Activated effector memory CD4-positive, alpha-beta T cell treated with Interleukin-2 at 50 U/mL for 16 hours (primary cell): ENCODE data around the gene TMEM82.

ENCODE experiments used
- DNase-seq: peaks from one replicate; pipeline ENCODE4 v3.0.0-alpha.2; 2020

Gene TMEM82

GRCh38 chr1:15722411-15722810 is 19.9 kb upstream of the TMEM82 start:
- DNase-seq: no peak

- DNase-seq: no peak
Observed at GRCh38 chr1:15722836-15723532, 19.3 kb upstream of the TMEM82 start.

DNA sequence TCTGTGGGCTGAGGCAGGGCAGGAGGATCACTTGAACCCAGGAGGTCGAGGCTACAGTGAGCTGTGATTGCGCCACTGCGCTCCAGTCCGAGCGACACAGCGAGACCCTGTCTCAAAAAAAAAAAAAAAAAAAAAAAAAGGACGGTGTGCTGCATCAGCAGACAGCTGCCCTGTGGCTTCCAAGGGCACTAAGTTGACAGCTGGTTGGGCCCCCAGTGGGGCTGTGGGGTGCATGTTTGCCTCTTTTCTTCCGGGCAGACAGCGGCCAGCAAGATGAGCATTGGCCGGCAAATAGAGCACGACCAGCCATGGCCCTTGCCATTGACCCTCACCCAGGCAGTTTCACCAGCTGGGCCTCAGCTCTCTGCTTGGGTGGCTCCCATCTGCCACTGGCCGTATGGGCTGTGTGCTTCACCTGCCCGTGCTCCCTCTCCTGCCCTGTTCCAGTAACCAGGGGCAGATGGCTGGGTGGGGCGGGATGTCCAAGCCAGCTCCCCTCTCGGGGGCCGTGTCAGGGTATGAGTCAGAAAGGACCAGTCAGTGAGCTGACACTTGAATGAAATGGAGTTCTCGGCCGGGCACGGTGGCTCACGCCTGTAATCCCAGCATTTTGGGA is 18.6 kb upstream of the TMEM82 start:
- no peak for DNase-seq

DNA sequence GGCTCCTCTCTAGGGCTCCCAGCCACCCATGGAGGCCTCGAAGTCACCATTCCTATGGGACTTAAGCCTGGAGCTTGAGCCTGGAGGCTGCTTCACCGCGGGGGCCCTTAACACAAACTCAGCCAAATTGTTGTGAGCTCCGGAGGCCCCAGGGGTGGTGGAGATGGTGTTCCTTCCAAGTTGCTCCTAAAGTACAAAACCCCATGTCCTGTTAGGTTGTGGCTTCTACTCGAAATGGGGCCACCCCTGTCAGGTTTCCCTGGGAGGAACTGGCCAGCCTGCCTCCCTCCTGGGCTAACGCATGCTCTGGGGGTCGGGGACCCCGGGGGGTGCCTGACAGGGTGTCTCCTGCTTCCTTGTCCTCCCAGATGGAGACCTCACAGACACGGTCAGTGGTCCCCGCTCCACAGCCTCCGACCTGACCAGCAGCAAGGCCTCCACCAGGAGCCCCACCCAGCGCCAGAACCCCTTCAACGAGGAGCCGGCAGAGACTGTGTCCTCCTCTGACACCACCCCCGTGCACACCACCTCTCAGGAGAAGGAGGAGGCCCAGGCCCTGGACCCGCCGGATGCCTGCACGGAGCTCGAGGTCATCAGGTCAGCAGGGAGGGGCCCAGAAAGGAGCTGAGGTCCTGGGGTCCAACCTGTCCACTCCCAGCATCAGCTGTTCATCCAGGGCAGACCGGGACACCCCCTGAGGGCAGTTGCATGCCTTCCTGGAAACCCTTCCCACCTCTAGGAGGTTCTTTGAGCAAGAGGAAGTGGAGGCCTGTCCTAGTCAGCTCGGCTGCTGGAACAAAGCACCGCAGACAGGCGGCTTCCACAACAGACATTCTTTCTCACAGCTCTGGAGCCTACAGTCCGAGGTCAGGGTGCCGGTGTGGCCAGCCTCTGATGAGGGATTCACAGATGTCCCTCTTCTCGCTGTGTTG is 17.1 kb upstream of the TMEM82 start:
- no peak for DNase-seq

DNA sequence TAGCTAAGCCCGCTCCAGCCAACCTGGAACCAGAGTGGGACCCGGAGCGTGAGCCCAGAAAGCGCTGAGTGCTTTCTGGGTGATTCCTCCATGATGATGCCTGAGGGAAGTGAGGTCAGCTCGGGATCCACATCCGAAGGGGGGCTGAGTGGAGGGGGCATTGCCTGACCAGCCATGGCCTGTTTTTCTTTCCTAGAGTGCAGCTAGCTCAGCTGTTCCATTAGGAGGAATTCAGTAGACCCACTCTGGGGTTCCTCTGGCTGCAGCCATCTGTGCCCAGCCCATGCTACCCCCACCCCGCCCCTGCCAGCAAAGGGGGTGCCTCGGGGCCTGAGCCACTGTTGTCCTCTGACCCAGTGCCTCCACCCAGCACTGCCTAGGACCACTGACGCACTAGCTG is 15.8 kb upstream of the TMEM82 start:
- DNase-seq: no peak

DNA sequence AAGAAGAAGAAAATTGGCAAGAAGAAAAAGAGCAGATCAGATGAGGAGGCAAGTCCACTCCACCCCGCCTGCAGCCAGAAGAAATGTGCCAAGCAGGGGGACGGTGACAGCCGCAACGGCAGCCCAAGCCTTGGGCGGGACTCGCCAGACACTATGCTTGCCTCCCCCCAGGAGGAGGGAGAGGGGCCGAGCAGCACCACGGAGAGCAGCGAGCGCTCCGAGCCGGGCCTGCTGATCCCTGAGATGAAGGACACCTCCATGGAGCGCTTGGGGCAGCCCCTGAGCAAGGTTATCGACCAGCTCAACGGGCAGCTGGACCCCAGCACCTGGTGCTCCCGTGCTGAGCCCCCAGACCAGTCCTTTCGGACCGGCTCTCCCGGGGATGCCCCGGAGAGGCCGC is 15.3 kb upstream of the TMEM82 start:
- no peak for DNase-seq

DNA sequence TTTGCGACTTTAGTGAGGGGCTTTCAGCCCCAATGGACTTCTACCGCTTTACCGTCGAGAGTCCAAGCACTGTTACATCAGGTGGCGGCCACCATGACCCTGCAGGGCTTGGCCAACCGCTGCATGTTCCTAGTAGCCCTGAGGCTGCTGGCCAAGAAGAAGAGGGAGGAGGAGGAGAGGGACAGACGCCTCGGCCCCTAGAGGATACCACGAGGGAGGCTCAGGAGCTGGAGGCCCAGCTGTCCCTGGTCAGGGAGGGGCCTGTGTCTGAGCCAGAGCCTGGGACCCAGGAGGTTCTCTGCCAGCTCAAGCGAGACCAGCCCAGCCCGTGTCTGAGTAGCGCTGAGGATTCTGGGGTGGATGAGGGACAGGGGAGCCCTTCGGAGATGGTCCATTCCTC is 14.9 kb upstream of the TMEM82 start:
- no peak for DNase-seq

DNA sequence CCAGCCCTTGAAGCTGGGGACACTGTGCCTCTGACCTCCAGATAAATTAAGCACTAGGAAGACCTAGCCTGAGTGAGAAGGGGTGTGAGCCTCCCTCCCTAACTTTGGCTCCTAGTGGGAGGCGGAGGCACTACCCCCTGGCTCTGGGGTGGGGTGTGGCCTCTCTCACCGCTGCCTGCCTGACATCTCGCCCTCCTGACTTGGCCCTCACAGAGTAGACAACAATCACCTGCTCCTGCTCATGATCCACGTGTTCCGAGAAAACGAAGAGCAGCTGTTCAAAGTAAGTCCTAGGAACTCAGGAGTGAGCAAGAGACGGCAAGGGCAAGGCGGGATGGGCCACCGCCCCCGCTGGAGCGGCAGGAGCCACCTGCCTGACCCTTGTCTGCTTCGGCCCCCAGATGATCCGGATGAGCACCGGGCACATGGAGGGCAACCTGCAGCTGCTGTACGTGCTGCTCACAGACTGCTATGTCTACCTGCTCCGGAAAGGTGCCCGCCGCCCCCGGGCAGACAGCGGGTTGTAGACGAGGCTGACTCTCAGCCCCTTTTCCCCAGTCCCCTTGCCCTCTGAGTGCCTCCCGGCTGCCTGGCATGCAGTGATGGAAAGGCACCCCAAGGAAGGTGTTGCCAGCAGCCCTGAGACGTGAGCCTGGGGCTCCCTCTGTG is 14.3 kb upstream of the TMEM82 start:
- no peak for DNase-seq

DNA sequence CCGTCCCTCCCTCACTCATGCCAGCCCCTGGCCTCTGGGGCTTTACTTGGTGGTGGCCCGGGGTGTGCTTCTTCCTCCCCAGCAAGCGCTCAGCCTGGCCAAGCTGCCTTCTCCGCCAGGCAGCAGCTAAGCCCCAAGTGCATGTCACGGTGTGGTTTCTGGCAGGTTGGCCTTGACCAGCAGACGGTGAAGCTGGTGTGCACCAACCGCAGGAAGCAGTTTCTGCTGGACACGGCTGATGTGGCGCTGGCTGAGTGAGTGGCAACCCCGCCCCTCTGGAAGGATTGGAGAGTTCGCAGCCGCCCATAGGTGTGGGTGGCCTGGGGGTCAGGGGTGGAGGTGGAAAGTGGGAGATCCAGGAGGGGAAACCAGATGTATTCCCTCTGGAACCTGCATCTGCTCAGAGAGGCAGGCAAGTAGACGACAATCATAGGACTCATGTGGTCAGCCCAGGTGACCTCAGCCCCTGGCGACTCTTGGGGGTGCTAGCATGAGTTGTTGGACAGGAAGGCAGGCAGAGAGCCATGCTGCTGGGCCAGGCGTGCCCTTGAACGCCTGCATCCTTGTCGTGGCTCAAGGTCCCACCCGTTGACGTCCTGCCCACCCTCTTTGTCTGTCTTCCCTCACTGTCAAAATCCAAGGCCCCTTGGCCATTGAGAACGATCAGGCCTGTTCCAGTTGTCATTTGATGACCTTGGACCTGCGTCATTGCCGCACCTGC is 13.2 kb upstream of the TMEM82 start:
- DNase-seq: no peak

- DNase-seq: no peak
Observed at GRCh38 chr1:15730423-15730822, 11.9 kb upstream of the TMEM82 start.

DNA sequence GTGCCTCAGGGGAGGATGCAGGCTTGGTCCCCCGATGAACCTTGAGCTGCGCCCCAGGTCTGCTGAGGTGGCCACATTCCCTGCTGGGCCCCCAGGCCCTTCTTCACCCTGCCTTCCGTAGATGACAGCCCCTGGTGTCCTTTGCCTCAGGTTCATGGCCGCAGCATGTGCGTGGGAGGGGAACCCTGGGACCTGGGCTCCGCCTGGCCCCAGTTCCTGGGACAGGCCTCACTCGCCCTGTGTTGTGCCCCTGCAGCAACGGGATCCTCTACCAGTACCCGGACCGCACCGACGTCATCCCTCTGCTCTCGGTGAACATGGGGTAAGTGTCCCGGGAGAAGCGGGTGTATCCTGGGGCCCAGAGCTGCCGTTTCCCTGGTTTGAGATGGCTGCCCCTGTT is 11.4 kb upstream of the TMEM82 start:
- no peak for DNase-seq

- no peak for DNase-seq
Observed at GRCh38 chr1:15731735-15732685, 10.3 kb upstream of the TMEM82 start.

- no peak for DNase-seq
Observed at GRCh38 chr1:15732686-15733081, 9.6 kb upstream of the TMEM82 start.

DNA sequence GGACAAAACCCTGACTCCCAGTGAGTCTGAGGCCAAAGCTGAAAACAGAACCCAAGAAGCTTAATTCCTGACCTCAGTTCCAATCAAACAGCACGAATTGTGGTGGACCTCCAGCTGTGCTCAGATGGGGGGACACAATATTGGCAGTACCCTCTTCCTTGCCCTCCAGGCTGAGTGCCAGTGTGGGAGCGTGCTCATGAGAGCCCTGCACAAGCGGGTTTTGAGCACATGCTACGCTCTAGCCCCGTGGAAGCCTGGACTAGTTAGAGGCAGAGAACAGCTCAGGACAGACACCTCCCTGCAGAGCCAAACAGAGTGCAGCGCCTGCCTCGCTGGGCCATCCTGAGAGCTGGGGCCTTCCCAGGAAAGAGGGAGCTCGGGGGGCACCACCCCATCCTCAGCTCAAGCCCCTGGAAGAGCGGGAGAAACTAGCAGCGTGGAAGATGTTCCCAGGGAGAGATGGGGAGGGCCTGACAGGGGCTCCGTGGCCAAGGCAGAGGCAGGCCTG is 9.0 kb upstream of the TMEM82 start:
- no peak for DNase-seq

- no peak for DNase-seq
Observed at GRCh38 chr1:15733726-15734226, 8.5 kb upstream of the TMEM82 start.

GRCh38 chr1:15734296-15734695 is 8.0 kb upstream of the TMEM82 start:
- no peak for DNase-seq

- no peak for DNase-seq
Observed at GRCh38 chr1:15734901-15735300, 7.4 kb upstream of the TMEM82 start.

DNA sequence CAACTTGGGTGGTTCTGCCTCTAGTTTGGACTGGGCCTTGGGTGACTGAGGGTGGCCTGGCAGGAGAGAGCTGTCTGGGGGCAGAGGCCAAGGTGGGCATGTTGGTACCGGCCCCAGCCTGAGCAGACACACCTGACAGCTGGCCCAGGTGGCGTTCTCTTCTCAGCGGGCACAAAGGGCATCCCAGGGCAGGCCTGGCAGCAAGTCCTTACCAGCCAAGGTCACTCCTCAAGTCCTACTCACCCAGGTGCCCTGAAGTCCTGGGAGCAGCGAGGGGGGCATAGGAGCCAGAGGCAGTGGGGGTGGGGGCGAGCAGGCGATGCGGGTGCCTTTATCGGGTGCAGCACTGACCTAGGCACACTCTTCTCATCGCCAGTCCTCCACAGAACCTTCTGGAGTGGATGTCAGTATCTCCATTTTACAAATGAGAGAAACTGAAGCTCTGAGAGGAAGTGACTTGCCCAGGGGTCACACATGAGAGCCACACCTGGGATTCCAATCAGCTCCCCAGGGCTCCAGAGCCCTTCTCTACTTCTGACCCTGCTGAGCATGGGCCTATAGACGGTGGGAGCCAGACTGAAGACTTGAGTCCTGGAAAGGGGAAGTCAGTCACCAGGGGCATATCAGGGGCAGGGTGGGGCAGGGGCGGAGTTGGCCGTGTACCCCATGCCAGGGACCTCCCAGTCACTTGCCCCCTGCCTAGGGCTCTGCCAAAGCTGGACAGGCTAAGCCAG is 6.8 kb upstream of the TMEM82 start:
- DNase-seq: no peak

DNA sequence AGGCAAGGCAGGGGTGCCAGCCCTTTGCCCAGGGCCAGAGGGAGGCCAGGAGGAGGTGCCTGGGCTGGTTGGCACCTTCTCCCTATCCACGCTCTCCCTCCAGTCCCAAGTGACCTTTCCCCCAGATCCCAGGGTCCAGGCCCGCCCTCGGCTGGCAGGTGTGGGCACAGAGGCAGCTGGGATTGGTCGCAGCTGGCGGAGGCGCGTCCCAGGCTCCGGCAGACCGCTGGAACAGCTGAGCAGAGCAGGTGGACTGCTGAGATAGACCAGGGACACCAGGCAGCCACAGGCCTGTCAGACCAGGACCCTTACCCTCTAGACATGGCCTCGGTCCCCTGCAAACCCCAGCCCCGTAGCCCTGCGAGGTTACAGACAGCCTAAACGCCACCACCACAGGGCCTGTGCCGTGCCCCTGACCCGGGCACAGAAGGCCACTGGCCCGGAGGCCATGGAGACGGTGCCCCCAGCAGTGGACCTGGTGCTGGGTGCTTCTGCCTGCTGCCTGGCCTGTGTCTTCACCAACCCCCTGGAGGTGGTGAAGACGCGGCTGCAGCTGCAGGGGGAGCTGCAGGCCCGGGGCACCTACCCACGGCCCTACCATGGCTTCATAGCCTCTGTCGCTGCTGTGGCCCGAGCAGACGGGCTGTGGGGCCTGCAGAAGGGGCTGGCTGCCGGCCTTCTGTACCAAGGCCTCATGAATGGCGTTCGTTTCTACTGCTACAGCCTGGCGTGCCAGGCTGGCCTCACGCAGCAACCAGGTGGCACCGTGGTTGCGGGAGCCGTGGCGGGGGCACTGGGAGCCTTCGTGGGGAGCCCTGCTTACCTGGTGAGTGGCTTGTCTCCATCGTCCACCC is 6.0 kb upstream of the TMEM82 start, which contains the start of gene SLC25A34:
Gene SLC25A34 (plus strand): TSS at position 221 of the 854 bp plus-strand sequence. CDS start 228 bp downstream, at position 449.
- no peak for DNase-seq
